GM10266 (cell line): ENCODE results near the gene SEMA5A.

ENCODE experiments used
- DNase-seq: peaks from one replicate; pipeline ENCODE4 v3.0.0; 2012; ENCODE audit errors: extremely low spot score
- CTCF ChIP-seq: IDR thresholded peaks from 2 replicates; pipeline ENCODE4 v1.5.1; 2012; ENCODE audit warnings: mild to moderate bottlenecking, low read depth; ENCODE audit not compliant: control insufficient read depth, insufficient read depth; ENCODE audit errors: missing control alignments

SEMA5A gene

GRCh38 chr5:9399094-9399493, 146.8 kb downstream of the SEMA5A start:
- no peak for DNase-seq
- no peak for TF ChIP-seq CTCF

- no peak for DNase-seq
- TF ChIP-seq CTCF, result no peak
Observed at GRCh38 chr5:9398227-9398626, 147.6 kb downstream of the SEMA5A start.

DNA sequence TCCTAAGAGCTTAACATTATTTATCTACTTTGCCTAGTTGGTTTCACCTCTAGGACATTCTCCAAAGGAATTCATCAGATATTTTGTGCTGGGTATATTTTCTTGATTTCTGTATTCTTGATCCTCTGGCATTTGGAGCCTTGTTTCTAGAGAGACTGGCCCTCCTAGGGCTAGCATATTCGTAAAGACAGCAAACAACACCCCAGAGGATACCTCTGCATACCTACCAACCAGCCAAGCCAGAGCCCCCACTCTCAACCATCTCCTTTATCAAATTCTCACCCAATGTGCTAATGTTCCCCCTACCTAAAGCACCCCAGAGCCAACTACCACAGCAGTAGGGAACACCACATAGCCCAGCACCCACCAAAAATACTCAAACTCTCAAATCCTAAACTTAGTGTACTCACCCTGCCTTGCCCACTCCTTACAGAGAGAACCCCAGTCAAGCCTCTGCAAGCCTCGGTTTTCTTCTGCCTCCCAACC, 149.5 kb downstream of the SEMA5A start:
- no peak for TF ChIP-seq CTCF

GRCh38 chr5:9395706-9396105, 150.2 kb downstream of the SEMA5A start:
- DNase-seq, result no peak
- no peak for TF ChIP-seq CTCF

More for the DNA sequence above, 149.5 kb downstream of the SEMA5A start:
- DNase-seq, result no peak

DNA sequence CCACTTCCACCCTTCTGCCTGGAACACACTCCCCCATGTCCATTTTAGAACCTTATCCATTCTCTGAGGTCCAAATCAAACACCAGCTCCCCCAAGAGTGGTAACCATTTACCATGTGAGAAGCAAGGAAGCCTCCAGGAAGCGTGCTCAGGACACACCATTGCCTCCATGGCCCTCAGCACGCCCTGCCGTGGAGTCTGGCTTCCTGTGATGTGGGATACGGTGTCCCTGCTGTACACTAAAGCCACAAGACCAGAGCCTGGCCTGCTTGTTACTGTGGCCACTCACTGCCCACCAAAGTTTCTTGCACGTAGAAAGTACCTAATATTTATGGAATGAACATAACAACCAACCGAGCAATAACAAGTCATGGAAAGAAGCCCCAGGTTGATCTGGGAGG, 151.7 kb downstream of the SEMA5A start:
- no peak for TF ChIP-seq CTCF
- no peak for DNase-seq

GRCh38 chr5:9392625-9393024, 153.2 kb downstream of the SEMA5A start:
- DNase-seq, result no peak
- TF ChIP-seq CTCF, result no peak

- no peak for TF ChIP-seq CTCF
Observed at GRCh38 chr5:9391080-9391479, 154.8 kb downstream of the SEMA5A start.

GRCh38 chr5:9390113-9390512, 155.8 kb downstream of the SEMA5A start:
- DNase-seq, result no peak
- TF ChIP-seq CTCF, result no peak

More at GRCh38 chr5:9391080-9391479, 154.8 kb downstream of the SEMA5A start:
- DNase-seq, result no peak
